Stomach (tissue), 4 donors: ENCODE results near the gene FSTL4.

ENCODE experiments used
- CTCF ChIP-seq, 7 experiments: fragments of 450-650 bp in 4 of 7; fragments of 200-600 bp in 3 of 7; sonication (generic) in 3 of 7; IDR thresholded peaks; one replicate each; pipeline ENCODE4 v1.5.1; 2016 to 2019; ENCODE audit warnings: antibody characterized with exemption in 7 of 7, control low read depth in 2 of 7, mild to moderate bottlenecking in 1 of 7
- EP300 ChIP-seq: sonication (generic); formaldehyde crosslinking; IDR thresholded peaks from one replicate; pipeline ENCODE4 v1.6.1; 2017; ENCODE audit warnings: antibody characterized with exemption
- POLR2A ChIP-seq, 4 donors: fragments of 450-650 bp; IDR thresholded peaks; one replicate each; pipeline ENCODE4 v1.6.1; 2016; ENCODE audit warnings: antibody characterized with exemption in 4 of 4, control low read depth in 2 of 4, mild to moderate bottlenecking in 1 of 4, moderate library complexity in 1 of 4
- POLR2AphosphoS5 ChIP-seq, 3 donors: sonication (generic); formaldehyde crosslinking; IDR thresholded peaks; one replicate each; pipeline ENCODE4 v1.6.1; 2016; ENCODE audit warnings: antibody characterized with exemption in 3 of 3

- TF ChIP-seq CTCF (IDR thresholded peaks at IDR 0.05): no peak
- no peak for TF ChIP-seq POLR2A (IDR thresholded peaks at IDR 0.05)
- TF ChIP-seq POLR2AphosphoS5 (IDR thresholded peaks at IDR 0.05): no peak
- no peak for TF ChIP-seq EP300
Measured at GRCh38 chr5:133230823-133231578, 381.3 kb downstream of the FSTL4 start.
